ENCODE measurements around the gene MAP1S.

DNA sequence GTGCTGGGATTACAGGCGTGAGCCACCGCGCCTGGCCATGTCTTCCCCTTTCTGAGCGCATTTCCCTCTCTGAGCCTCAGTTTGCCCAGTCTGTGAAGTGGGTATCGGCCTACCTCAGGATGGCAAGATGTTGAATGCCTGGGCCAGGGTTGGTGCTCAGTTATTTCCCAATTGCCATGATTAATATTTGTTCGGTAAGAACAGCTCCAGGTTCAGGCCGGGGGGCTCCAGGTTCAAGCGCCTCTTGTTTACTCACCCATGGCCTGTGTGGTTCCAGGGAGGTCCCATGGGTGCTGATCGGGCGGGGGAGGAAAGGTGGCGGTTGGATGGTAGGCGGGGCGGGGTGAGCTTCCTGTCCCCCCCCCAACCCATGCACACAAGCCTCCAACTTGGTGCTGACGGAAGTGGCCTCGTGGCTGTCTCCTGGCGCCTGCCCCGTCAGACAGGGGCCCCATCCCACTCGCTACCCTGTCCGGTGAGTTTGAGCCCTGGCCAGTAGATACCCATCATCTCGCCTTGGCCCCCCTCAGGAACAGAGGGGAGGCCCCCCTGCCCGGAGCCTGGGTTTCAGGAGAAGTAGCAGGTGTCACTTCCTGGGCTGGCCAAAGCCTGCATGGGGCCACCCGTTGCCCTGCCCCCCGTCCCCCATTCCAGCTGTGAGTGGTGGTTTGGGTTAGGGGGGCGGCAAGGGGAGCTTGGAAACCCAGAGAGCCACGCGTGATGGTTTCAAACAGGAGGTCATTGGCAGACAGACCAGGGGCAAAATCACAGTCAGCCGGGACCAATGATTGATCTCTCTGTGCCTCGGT lies 32.0 kb downstream of the MAP1S start, which contains the start of gene FCHO1:
- TF ChIP-seq, protein P1, sequence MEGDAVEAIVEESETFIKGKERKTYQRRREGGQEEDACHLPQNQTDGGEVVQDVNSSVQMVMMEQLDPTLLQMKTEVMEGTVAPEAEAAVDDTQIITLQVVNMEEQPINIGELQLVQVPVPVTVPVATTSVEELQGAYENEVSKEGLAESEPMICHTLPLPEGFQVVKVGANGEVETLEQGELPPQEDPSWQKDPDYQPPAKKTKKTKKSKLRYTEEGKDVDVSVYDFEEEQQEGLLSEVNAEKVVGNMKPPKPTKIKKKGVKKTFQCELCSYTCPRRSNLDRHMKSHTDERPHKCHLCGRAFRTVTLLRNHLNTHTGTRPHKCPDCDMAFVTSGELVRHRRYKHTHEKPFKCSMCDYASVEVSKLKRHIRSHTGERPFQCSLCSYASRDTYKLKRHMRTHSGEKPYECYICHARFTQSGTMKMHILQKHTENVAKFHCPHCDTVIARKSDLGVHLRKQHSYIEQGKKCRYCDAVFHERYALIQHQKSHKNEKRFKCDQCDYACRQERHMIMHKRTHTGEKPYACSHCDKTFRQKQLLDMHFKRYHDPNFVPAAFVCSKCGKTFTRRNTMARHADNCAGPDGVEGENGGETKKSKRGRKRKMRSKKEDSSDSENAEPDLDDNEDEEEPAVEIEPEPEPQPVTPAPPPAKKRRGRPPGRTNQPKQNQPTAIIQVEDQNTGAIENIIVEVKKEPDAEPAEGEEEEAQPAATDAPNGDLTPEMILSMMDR (IDR thresholded peaks at IDR 0.05) = no peak
- TF ChIP-seq POLR2A (IDR thresholded peaks at IDR 0.05) = no peak

Measured in thyroid gland (tissue), 4 donors.